ENCODE results near the gene SLC39A11.

The SLC39A11 gene

DNA sequence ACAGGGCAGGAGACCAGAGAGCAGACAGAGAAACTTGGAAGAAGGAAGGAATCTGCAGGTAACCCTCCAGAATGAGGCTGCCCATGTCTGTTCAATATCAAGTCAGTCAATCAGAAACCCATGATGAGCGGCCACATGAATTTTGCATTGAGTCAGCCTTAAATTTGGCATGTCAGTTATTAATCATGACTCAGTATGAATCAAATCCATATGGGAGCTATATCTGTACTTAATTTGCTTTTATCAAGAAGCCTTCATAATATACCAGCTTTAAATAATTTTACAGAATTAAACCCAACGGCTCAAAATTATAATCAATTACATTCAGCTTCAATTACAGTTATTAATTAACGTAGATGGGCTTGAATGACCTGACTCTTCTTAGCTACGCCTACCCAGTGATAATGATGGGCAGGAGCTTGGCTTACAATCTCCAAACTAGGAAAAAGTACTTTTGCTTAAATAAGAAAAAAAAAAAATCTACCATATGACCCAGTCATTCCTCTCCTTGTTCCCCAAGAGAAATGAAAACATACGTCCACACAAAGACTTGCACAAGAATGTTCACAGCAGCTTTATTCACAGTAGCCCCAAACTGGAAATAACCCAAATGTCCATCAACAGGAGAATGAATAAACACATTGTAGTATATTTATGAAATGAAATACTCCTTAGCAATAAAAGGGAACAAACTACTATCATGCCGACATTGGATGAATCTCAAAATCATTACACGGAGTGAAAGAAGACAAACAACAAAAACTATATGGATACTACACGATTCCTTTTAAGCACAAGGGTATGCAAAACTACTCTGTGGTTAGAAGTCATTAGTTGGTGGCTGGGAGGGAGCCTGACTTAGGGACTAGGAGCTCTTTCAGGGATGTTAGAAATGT, 48.6 kb downstream of the SLC39A11 start:
- H3K27ac ChIP-seq (ENCODE audit: low read depth, low read length): no peak overlapping the region
- H3K4me1 ChIP-seq (ENCODE audit: control insufficient read depth, insufficient read depth, low read length): peaks cover 3% of the 10 kb centered on the region
- no peak overlapping the region for H3K9ac ChIP-seq (ENCODE audit: low read length)
- H3K36me3 ChIP-seq (ENCODE audit: control insufficient read depth, insufficient read depth, low read length): no peaks in the 10 kb centered on the region
- no peak overlapping the region for H3K4me3 ChIP-seq (ENCODE audit: low read length)
- H3K27me3 ChIP-seq (ENCODE audit: control insufficient read depth, insufficient read depth, low read length): no peaks in the 10 kb centered on the region

DNA sequence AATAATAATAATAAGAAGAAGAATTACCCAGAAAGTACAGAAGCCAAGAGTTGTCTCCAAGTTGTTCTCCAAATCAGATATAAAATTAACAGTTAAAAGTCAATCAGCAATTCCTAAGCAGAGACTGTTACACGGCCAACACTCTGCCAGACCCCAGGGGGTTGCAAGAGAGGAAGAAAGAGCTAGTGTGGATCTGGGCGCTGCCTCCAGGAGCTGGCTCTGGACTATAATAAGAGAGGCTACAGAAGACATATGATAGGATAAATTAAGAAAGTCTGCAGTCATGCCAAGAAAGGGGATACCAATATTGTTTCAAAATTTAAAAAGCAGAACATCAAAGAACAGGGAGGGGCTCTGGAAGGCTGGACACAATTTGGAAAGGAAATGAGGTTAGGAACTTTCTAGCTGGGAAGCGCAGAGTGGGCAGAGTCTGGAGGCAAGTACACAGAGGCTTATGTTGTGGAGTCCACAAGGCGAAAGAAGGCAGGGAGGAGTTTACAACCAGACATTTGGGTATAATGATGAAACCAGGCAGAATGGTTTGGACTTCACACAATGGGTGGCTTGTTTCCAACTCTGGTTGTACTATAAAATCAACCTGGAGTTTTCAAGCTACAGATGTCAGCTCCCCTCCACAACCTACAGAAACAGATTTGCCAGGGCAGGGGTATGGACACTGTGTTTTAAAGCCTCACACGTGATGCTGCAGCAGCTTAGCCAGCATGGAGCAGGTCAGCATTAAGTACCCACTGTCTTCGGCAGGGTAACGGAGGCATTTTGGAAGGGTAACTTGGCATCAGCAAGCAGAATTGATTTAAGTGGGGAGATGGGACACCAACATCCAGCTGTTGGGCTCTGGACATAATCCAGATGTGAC, 49.4 kb downstream of the SLC39A11 start:
- Histone ChIP-seq H3K4me1 (ENCODE audit: control insufficient read depth, insufficient read depth, low read length) (peaks cover 3% of the 10 kb centered on the region), H3K27ac (ENCODE audit: low read depth, low read length) (no peak overlapping the region), H3K9ac (ENCODE audit: low read length) (no peak overlapping the region), H3K27me3 (ENCODE audit: control insufficient read depth, insufficient read depth, low read length) (no peaks in the 10 kb centered on the region), H3K4me3 (ENCODE audit: low read length) (no peak overlapping the region), H3K36me3 (ENCODE audit: control insufficient read depth, insufficient read depth, low read length) (no peaks in the 10 kb centered on the region)

DNA sequence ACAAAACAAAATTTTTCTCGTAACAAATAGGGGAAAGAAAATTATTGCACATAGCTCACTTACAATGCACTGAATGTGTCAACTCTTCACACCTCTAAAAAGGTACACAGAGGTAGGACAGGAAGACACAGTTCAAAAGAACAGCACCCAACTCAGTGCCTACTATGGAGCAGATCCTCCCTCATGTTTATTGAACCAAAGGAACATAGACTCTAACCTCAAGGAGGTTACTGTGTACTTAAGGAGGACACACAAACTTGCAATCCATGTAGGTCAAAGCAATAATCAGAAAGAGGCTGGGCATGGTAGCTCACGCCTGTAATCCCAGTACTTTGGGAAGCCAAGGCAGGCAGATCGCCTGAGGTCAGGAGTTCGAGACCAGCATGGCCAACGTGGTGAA, 50.3 kb downstream of the SLC39A11 start:
- no peak overlapping the region for H3K4me3 ChIP-seq (ENCODE audit: low read length)
- peaks cover 3% of the 10 kb centered on the region for H3K4me1 ChIP-seq (ENCODE audit: control insufficient read depth, insufficient read depth, low read length)
- H3K27ac ChIP-seq (ENCODE audit: low read depth, low read length): no peak overlapping the region

DNA sequence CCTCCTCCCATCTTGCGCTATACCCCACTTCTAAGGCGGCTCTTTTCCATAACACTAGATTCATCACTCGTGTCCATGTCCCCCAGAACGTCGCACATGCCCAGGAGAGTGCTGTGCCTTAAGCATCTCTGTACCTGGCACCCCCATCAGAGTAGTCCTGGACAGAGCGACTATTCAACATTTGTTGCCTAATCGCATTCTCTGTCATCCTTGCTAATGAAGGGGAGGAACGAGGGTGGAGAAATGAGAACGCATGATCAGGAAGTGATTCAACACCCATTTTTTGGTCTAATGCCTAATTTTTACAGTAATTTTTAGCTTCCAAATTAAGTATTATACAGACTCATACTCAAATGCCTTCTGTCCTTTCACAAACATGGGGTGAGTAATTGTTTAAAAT, 53.2 kb downstream of the SLC39A11 start:
- no peak overlapping the region for H3K4me3 ChIP-seq (ENCODE audit: low read length)

More for the DNA sequence above, 50.3 kb downstream of the SLC39A11 start:
- H3K36me3 ChIP-seq (ENCODE audit: control insufficient read depth, insufficient read depth, low read length): no peaks in the 10 kb centered on the region
- no peak overlapping the region for H3K9ac ChIP-seq (ENCODE audit: low read length)
- no peaks in the 10 kb centered on the region for H3K27me3 ChIP-seq (ENCODE audit: control insufficient read depth, insufficient read depth, low read length)

DNA sequence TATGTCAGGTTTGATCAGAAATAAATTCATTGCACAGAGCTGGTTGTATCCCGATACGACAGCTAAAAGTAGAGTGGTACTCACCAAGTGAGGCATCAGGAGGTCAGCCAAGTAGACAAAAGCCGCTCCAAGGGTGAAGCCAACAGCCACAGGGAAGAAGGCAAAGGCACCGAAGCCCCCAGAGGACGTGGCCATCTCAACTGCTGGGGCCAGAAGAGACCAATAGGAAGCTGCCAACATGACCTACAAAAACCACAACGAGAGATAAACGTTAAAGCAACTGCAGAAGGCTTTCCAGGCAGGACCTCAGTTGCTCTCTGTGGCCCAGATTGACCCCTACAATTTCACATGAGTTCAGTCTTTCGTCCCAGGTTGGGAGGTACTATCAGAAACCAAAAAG, 61.0 kb downstream of the SLC39A11 start:
- no peak overlapping the region for H3K9ac ChIP-seq (ENCODE audit: low read length)
- H3K4me3 ChIP-seq (ENCODE audit: low read length): no peak overlapping the region
- H3K36me3 ChIP-seq (ENCODE audit: control insufficient read depth, insufficient read depth, low read length): peaks cover 3% of the 10 kb centered on the region
- no peaks in the 10 kb centered on the region for H3K27me3 ChIP-seq (ENCODE audit: control insufficient read depth, insufficient read depth, low read length)
- no peak overlapping the region for H3K27ac ChIP-seq (ENCODE audit: low read depth, low read length)
- H3K4me1 ChIP-seq (ENCODE audit: control insufficient read depth, insufficient read depth, low read length): no peaks in the 10 kb centered on the region

More for the DNA sequence above, 53.2 kb downstream of the SLC39A11 start:
- no peaks in the 10 kb centered on the region for H3K36me3 ChIP-seq (ENCODE audit: control insufficient read depth, insufficient read depth, low read length)
- H3K9ac ChIP-seq (ENCODE audit: low read length): no peak overlapping the region
- peaks cover 3% of the 10 kb centered on the region for H3K4me1 ChIP-seq (ENCODE audit: control insufficient read depth, insufficient read depth, low read length)
- H3K27ac ChIP-seq (ENCODE audit: low read depth, low read length): no peak overlapping the region
- no peaks in the 10 kb centered on the region for H3K27me3 ChIP-seq (ENCODE audit: control insufficient read depth, insufficient read depth, low read length)

DNA sequence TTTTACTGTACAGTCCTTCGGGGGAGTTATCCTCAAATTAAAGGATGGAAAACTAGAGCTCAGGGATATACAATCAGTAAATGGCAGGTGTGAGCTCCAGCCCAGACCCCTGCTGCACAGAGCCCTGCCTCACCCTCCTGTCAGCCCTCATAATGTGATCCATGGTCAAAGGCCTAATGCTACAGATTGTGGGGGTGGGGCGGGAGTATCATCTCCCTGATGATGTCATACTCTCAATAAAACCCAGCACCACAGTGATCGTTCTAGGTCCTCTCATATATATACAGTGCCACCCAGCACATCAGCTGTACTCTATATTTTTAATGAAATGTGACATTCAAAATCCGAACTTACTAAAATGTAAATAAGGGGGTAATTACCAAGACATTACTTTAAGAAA, 61.5 kb downstream of the SLC39A11 start:
- Histone ChIP-seq H3K9ac (ENCODE audit: low read length) (no peak overlapping the region), H3K27me3 (ENCODE audit: control insufficient read depth, insufficient read depth, low read length) (no peaks in the 10 kb centered on the region), H3K4me1 (ENCODE audit: control insufficient read depth, insufficient read depth, low read length) (no peaks in the 10 kb centered on the region), H3K4me3 (ENCODE audit: low read length) (no peak overlapping the region), H3K27ac (ENCODE audit: low read depth, low read length) (no peak overlapping the region), H3K36me3 (ENCODE audit: control insufficient read depth, insufficient read depth, low read length) (peaks cover 3% of the 10 kb centered on the region)

DNA sequence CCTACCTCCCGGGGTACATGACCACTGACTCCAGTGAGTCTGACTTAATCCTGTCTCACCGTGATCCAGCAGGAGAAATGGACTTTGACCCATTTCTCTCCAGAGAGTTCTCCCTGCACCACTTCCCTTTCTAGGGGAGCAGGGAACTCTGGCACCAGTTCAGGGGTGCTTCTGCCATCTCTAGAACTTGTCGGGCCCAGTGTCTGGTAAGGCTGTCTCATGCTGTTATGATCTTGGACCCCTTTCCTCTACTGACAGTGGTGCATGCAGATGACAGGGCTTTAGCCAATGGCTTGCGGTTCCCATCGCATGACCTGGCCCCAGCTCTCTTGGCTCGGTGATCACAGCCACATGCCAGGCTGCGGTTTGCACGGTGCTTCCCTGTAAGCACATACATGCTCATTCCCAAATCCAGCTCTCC, 62.0 kb downstream of the SLC39A11 start:
- Histone ChIP-seq H3K27ac (ENCODE audit: low read depth, low read length) (no peak overlapping the region), H3K9ac (ENCODE audit: low read length) (no peak overlapping the region)

DNA sequence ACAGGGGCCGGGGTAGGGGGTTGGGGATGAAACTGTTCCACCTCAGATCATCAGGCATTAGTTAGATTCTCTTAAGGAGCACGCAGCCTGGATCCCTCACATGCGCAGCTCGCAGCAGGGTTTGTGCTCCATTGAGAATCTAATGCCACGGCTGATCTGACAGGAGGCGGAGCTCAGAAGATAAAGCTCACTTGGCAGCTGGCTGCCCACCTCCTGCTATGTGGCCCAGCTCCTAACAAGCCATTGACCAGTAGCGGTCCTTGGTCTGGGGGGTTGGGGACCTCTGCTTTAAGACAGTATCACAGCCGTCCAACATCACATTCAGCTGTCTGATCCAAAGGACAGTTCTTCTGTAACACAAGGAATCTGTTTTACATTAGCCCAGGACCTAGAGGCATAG, 62.5 kb downstream of the SLC39A11 start:
- Histone ChIP-seq H3K9ac (ENCODE audit: low read length) (no peak overlapping the region), H3K27ac (ENCODE audit: low read depth, low read length) (no peak overlapping the region), H3K4me3 (ENCODE audit: low read length) (no peak overlapping the region), H3K27me3 (ENCODE audit: control insufficient read depth, insufficient read depth, low read length) (no peaks in the 10 kb centered on the region), H3K36me3 (ENCODE audit: control insufficient read depth, insufficient read depth, low read length) (peaks cover 3% of the 10 kb centered on the region), H3K4me1 (ENCODE audit: control insufficient read depth, insufficient read depth, low read length) (no peaks in the 10 kb centered on the region)

More for the DNA sequence above, 62.0 kb downstream of the SLC39A11 start:
- peaks cover 3% of the 10 kb centered on the region for H3K36me3 ChIP-seq (ENCODE audit: control insufficient read depth, insufficient read depth, low read length)
- H3K4me1 ChIP-seq (ENCODE audit: control insufficient read depth, insufficient read depth, low read length): no peaks in the 10 kb centered on the region
- no peaks in the 10 kb centered on the region for H3K27me3 ChIP-seq (ENCODE audit: control insufficient read depth, insufficient read depth, low read length)
- no peak overlapping the region for H3K4me3 ChIP-seq (ENCODE audit: low read length)

DNA sequence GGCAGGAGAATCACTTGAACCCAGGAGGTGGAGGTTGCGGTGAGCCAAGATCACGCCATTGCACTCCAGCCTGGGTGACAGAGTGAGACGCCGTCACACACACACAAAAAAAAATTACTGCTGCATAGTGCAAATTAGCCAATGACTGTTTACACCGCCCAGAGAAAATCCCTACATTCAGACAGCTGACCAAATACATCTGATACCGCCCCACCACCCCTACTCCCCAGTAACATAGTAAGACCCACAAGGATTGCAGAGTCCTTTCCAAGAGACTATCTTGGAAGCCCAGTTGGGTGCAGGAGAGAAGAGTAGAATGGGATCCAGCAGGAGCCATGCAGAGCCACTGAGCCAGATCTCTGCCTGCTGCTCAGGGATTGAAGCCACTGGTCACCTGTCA, 63.5 kb downstream of the SLC39A11 start:
- H3K9ac ChIP-seq (ENCODE audit: low read length): no peak overlapping the region
- H3K4me3 ChIP-seq (ENCODE audit: low read length): no peak overlapping the region
- H3K27me3 ChIP-seq (ENCODE audit: control insufficient read depth, insufficient read depth, low read length): no peaks in the 10 kb centered on the region
- H3K4me1 ChIP-seq (ENCODE audit: control insufficient read depth, insufficient read depth, low read length): no peaks in the 10 kb centered on the region
- peaks cover 3% of the 10 kb centered on the region for H3K36me3 ChIP-seq (ENCODE audit: control insufficient read depth, insufficient read depth, low read length)
- no peak overlapping the region for H3K27ac ChIP-seq (ENCODE audit: low read depth, low read length)

DNA sequence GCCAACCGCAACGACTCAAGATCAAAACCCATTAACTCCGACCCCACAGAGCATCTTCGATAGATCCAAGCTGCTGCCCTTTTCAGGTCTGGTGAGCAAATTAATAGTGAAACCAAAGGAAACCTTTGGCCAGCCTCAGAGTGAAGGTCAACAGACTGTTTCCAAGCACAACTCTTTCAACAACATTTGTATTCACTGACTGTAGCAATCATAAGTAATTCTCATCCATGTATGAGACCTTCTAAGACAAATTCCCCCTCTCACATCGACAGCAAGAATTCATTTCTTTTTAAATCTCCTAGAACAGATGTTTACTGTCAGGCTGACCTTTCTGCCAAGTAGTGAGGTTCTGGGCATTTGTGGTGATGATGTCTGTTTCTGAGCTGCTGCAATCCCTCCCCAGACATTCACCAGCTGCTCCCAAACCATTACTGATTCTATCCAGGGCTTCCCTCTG, 64.2 kb downstream of the SLC39A11 start:
- Histone ChIP-seq H3K9ac (ENCODE audit: low read length) (no peak overlapping the region), H3K36me3 (ENCODE audit: control insufficient read depth, insufficient read depth, low read length) (peaks cover 3% of the 10 kb centered on the region), H3K4me1 (ENCODE audit: control insufficient read depth, insufficient read depth, low read length) (no peaks in the 10 kb centered on the region), H3K4me3 (ENCODE audit: low read length) (no peak overlapping the region), H3K27me3 (ENCODE audit: control insufficient read depth, insufficient read depth, low read length) (no peaks in the 10 kb centered on the region), H3K27ac (ENCODE audit: low read depth, low read length) (no peak overlapping the region)

DNA sequence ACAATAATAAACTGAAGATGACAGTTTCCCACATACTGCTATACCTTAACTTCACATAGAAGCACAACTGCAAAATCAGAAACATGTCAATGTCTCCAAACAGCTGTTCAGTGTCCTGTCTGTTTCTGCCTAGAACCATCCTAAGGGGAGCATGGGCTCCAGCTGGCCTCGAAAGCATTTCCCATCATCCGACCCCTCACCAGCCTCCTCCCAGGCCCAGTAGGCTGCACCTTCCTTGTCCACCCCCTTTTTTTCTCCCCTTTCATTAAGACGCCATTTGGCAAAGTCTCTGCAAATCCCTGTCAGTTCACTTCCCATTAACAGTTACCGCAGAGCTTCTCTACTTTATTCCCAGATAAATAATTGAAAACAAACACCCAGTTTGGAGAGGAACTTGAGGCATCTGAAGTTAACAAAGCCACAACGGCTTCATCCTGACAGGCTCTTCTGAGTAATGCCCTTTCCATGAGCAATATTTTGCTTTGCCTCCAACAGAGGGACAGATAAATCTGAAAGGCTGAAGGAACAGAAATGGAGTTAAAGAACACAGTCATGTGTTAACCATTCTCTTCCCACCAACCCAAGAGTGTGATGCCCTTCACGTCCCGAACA, 65.3 kb downstream of the SLC39A11 start:
- H3K27me3 ChIP-seq (ENCODE audit: control insufficient read depth, insufficient read depth, low read length): no peaks in the 10 kb centered on the region
- H3K4me1 ChIP-seq (ENCODE audit: control insufficient read depth, insufficient read depth, low read length): no peaks in the 10 kb centered on the region
- H3K9ac ChIP-seq (ENCODE audit: low read length): no peak overlapping the region
- peaks cover 3% of the 10 kb centered on the region for H3K36me3 ChIP-seq (ENCODE audit: control insufficient read depth, insufficient read depth, low read length)
- no peak overlapping the region for H3K27ac ChIP-seq (ENCODE audit: low read depth, low read length)
- H3K4me3 ChIP-seq (ENCODE audit: low read length): no peak overlapping the region

DNA sequence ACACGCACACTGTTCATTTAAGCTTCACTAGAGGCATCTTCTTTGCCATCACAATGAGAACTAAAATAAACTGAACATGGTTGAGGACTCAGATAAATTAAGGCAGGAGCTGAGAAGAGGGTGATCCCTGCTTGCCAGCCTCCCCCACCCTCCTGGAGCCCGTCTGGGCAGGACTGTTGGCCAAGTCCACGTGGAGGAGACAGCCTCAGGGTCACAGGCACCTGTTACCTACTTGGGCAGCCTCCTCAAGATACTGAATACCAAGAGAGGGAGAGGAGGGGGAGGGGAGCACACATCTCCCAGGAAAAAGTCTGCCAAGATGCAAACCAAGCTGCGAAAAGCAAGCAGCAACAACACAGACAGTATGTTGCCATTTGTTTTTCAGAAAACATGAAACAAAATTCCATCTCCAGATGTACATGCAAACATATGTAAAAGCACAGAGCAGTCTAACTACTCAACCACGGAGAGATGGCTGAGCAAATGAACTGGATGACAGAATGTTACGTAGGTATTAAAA, 67.4 kb downstream of the SLC39A11 start:
- no peak overlapping the region for H3K27ac ChIP-seq (ENCODE audit: low read depth, low read length)
- no peak overlapping the region for H3K4me3 ChIP-seq (ENCODE audit: low read length)

More for the DNA sequence above, 67.4 kb downstream of the SLC39A11 start:
- H3K9ac ChIP-seq (ENCODE audit: low read length): no peak overlapping the region
- H3K27me3 ChIP-seq (ENCODE audit: control insufficient read depth, insufficient read depth, low read length): no peaks in the 10 kb centered on the region
- H3K4me1 ChIP-seq (ENCODE audit: control insufficient read depth, insufficient read depth, low read length): no peaks in the 10 kb centered on the region
- H3K36me3 ChIP-seq (ENCODE audit: control insufficient read depth, insufficient read depth, low read length): no peaks in the 10 kb centered on the region

Data from rectal smooth muscle tissue (tissue), 1 donor.